MCF 10A (cell line): ENCODE measurements around the gene PPAN. TPM values are rescaled to one million over a fixed set of nuclear protein-coding genes. Genes with fewer than 3 reads are reported as not detected.

Source experiments
- BruUV-seq: library from RNA; stranded (reverse); fragments of 400-500 nt; replicated peaks from 2 replicates; lab custom pipeline; 2021; lab: Mats Ljungman, UMichigan
- CTCF ChIA-PET: fragments of 300-600 bp; sonication (Branson Sonifier 250); formaldehyde crosslinking; extraction: SDS; loops from one replicate; lab custom pipeline; 2021; ENCODE audit warnings: antibody characterized with exemption, inconsistent platforms; lab: Yijun Ruan, JAX
- POLR2A ChIA-PET: fragments of 300-600, 350-650 bp; sonication (Branson Sonifier 250); formaldehyde crosslinking; extraction: SDS; loops from one replicate; lab custom pipeline; 2020; ENCODE audit warnings: antibody characterized with exemption, inconsistent platforms; lab: Yijun Ruan, JAX
- DNase-seq: peaks from one replicate; pipeline ENCODE4 v3.0.0-alpha.2; 2018; ENCODE audit not compliant: unreplicated experiment
- H3K27ac Mint-ChIP-seq: one replicate; pipeline ENCODE4 v1.8.0; 2022; ENCODE audit warnings: mild to moderate bottlenecking, low read depth, mixed read lengths; ENCODE audit not compliant: unreplicated experiment
- H3K27me3 Mint-ChIP-seq: one replicate; pipeline ENCODE4 v1.8.0; 2022; ENCODE audit warnings: mixed read lengths; ENCODE audit not compliant: insufficient read depth, unreplicated experiment
- H3K36me3 Mint-ChIP-seq: one replicate; pipeline ENCODE4 v1.8.0; 2022; ENCODE audit warnings: mild to moderate bottlenecking, moderate library complexity, mixed read lengths; ENCODE audit not compliant: insufficient read depth, unreplicated experiment
- H3K4me1 Mint-ChIP-seq: one replicate; pipeline ENCODE4 v1.8.0; 2022; ENCODE audit warnings: mixed read lengths; ENCODE audit not compliant: insufficient read depth, unreplicated experiment
- H3K4me3 Mint-ChIP-seq: one replicate; pipeline ENCODE4 v1.8.0; 2022; ENCODE audit warnings: mild to moderate bottlenecking, moderate library complexity, mixed read lengths; ENCODE audit not compliant: unreplicated experiment
- H3K9me3 Mint-ChIP-seq: one replicate; pipeline ENCODE4 v1.8.0; 2022; ENCODE audit warnings: mixed read lengths; ENCODE audit not compliant: unreplicated experiment
- CTCF ChIP-seq: fragments of 200-600 bp; IDR thresholded peaks from one replicate; pipeline ENCODE4 v1.8.0; 2022; ENCODE audit warnings: antibody characterized with exemption, mild to moderate bottlenecking; ENCODE audit not compliant: unreplicated experiment
- intact Hi-C: fragments of 100-400 bp; cut with micrococcal nuclease; formaldehyde crosslinking; loops from 2 replicates; pipeline ENCODE4 v1.14.1; 2022
- total RNA-seq: library from RNA; stranded (reverse); gene quantifications from 2 replicates; pipeline ENCODE4 v1.2.3, GENCODE V29; 2022

PPAN gene
- total RNA-seq, 1 experiment from 2014 or later = 123 TPM

GRCh38 chr19:10107817-10108367 is 1.7 kb downstream of the PPAN start:
- no peaks in the 10 kb centered on the region for H3K9me3 Mint-ChIP-seq
- peaks cover 68% of the 10 kb centered on the region for H3K36me3 Mint-ChIP-seq
- peaks cover 17% of the 10 kb centered on the region for H3K4me1 Mint-ChIP-seq
- H3K27me3 Mint-ChIP-seq = no peaks in the 10 kb centered on the region
- no peak overlapping the region for H3K27ac Mint-ChIP-seq
- H3K4me3 Mint-ChIP-seq = peak overlapping the region; percentile 88
- DNase-seq = no peak
- ChIA-PET CTCF (interaction anchor here (0.7 to 2.0 kb wide), 3 partner anchors 9 to 223 kb away, joined by 3 to 7 read pairs (median 3); no protein-coding TSS in a partner anchor), POLR2A (interaction anchor here (1.4 to 3.8 kb wide), 4 partner anchors 8 to 19 kb away, joined by 3 to 24 read pairs (median 14); partner anchors contain the start of gene EIF3G)
- BruUV-seq = no TSS peak
- TF ChIP-seq CTCF = no peak
- intact Hi-C loops = no loop called here

GRCh38 chr19:10109528-10109927 is 3.4 kb downstream of the PPAN start:
- peaks cover 85% of the 10 kb centered on the region for H3K36me3 Mint-ChIP-seq
- no peak overlapping the region for H3K27ac Mint-ChIP-seq
- peaks cover 18% of the 10 kb centered on the region for H3K4me1 Mint-ChIP-seq
- no peak for TF ChIP-seq CTCF
- H3K4me3 Mint-ChIP-seq = peak overlapping the region; percentile 29
- CTCF ChIA-PET = interaction anchor here (0.6 to 1.3 kb wide), 6 partner anchors 8 to 177 kb away, joined by 3 to 5 read pairs (median 4); no protein-coding TSS in a partner anchor
- no peaks in the 10 kb centered on the region for H3K9me3 Mint-ChIP-seq
- intact Hi-C loops = no loop called here
- BruUV-seq = no TSS peak
- H3K27me3 Mint-ChIP-seq = no peaks in the 10 kb centered on the region
- no peak for DNase-seq
- POLR2A ChIA-PET = interaction anchor here (1.8 kb wide), 1 partner anchor 8 kb away, joined by 5 read pairs; no protein-coding TSS in a partner anchor

GRCh38 chr19:10110076-10110971 is 4.2 kb downstream of the PPAN start:
- Mint-ChIP-seq H3K27ac (no peak overlapping the region), H3K9me3 (no peaks in the 10 kb centered on the region), H3K27me3 (no peaks in the 10 kb centered on the region), H3K4me1 (peaks cover 18% of the 10 kb centered on the region), H3K4me3 (peak overlapping the region; percentile 16), H3K36me3 (peaks cover 93% of the 10 kb centered on the region)
- no peak for DNase-seq
- CTCF ChIA-PET = interaction anchor here (0.6 to 1.3 kb wide), 3 partner anchors 10 to 14 kb away, joined by 3 to 4 read pairs (median 3); no protein-coding TSS in a partner anchor
- POLR2A ChIA-PET = interaction anchor here (0.6 to 1.8 kb wide), 2 partner anchors 7 to 289 kb away, joined by 3 to 5 read pairs; no protein-coding TSS in a partner anchor
- BruUV-seq = no TSS peak
- no peak for TF ChIP-seq CTCF
- intact Hi-C loops = loop anchor here (5.0 kb wide), 1 partner anchor 178 kb away; no protein-coding TSS in a partner anchor

GRCh38 chr19:10110972-10111317 is 4.8 kb downstream of the PPAN start:
- peaks cover 98% of the 10 kb centered on the region for H3K36me3 Mint-ChIP-seq
- POLR2A ChIA-PET = interaction anchor here (0.6 kb wide), 1 partner anchor 289 kb away, joined by 3 read pairs; no protein-coding TSS in a partner anchor
- CTCF ChIA-PET = interaction anchor here (0.9 kb wide), 1 partner anchor 194 kb away, joined by 3 read pairs; no protein-coding TSS in a partner anchor

More at GRCh38 chr19:10110972-10111317, 4.8 kb downstream of the PPAN start:
- intact Hi-C loops = loop anchor here (5.0 kb wide), 1 partner anchor 179 kb away; no protein-coding TSS in a partner anchor
- BruUV-seq = no TSS peak
- no peak for DNase-seq
- no peak for TF ChIP-seq CTCF
- no peaks in the 10 kb centered on the region for H3K27me3 Mint-ChIP-seq
- H3K4me3 Mint-ChIP-seq = no peak overlapping the region
- H3K27ac Mint-ChIP-seq = no peak overlapping the region
- no peaks in the 10 kb centered on the region for H3K9me3 Mint-ChIP-seq
- peaks cover 18% of the 10 kb centered on the region for H3K4me1 Mint-ChIP-seq
